HCT116 (cell line): ENCODE results near the gene MALSU1. TPM values are rescaled to one million over a fixed set of nuclear protein-coding genes. Genes with fewer than 3 reads are reported as not detected.

Source experiments
- ATAC-seq: fragments of 200-7000 bp; cut with Tn5 transposase; 2 replicates; pipeline ENCODE4 v1.9.1; 2020; ENCODE audit warnings: mild to moderate bottlenecking, moderate library complexity
- BruUV-seq: library from RNA; stranded (reverse); fragments of 400-500 nt; replicated peaks from 2 replicates; lab custom pipeline; 2021; lab: Mats Ljungman, UMichigan
- CTCF ChIA-PET: fragments of 300-600 bp; sonication (Branson Sonifier 250); formaldehyde crosslinking; loops from one replicate; lab custom pipeline; 2021; ENCODE audit warnings: antibody characterized with exemption; lab: Charles Lee
- POLR2A ChIA-PET: fragments of 300-600, 350-600 bp; sonication (Branson Sonifier 250); formaldehyde crosslinking; loops from one replicate; lab custom pipeline; 2021; ENCODE audit warnings: antibody characterized with exemption; lab: Charles Lee
- RAD21 ChIA-PET, 2 experiments: fragments of 300-600 bp; sonication (Branson Sonifier 250); formaldehyde crosslinking; loops; one replicate each; lab custom pipeline; 2023; ENCODE audit warnings: low total read pairs in 2 of 2; ENCODE audit not compliant: uncharacterized antibody in 2 of 2, unreplicated experiment in 2 of 2, low non-redundant PET in 1 of 2; lab: Charles Lee
- DNase-seq: peaks from one replicate; pipeline ENCODE4 v3.0.0-alpha.2; 2010; ENCODE audit warnings: low read depth, low spot score
- H2AFZ ChIP-seq: fragments of 200-600 bp; shearing (Covaris generic), sonication (generic); 2 replicates; pipeline ENCODE4 v1.6.1; 2017; ENCODE audit warnings: low read depth, mixed run types, mixed read lengths, antibody characterized with exemption, low read length; ENCODE audit not compliant: poor library complexity, severe bottlenecking
- H3K27ac ChIP-seq: 2 replicates; pipeline ENCODE4 v1.5.1; 2012; ENCODE audit warnings: low read depth, low read length
- H3K27me3 ChIP-seq: fragments of 200-600 bp; sonication (generic); 2 replicates; pipeline ENCODE4 v1.6.1; 2016; ENCODE audit warnings: mixed run types, low read length, mixed read lengths; ENCODE audit not compliant: insufficient read depth
- H3K36me3 ChIP-seq, 2 experiments: fragments of 200-500 bp in 1 of 2; fragments of 200-600 bp in 1 of 2; sonication (Bioruptor generic) in 1 of 2; sonication (generic) in 1 of 2; 2 replicates each; pipeline versions ENCODE4 v1.5.1 to v1.6.1; 2014 to 2016; ENCODE audit warnings: low read length in 2 of 2, inconsistent platforms in 1 of 2, mixed read lengths in 1 of 2, mixed run types in 1 of 2; ENCODE audit not compliant: insufficient read depth in 2 of 2, control insufficient read depth in 1 of 2
- H3K4me1 ChIP-seq, 2 experiments: fragments of 200-600 bp in 1 of 2; sonication (generic) in 1 of 2; 2 replicates each; pipeline versions ENCODE4 v1.5.1 to v1.6.1; 2012 to 2017; ENCODE audit warnings: low read length in 2 of 2, inconsistent platforms in 1 of 2, mild to moderate bottlenecking in 1 of 2, mixed read lengths in 1 of 2, mixed run types in 1 of 2, moderate library complexity in 1 of 2; ENCODE audit not compliant: insufficient read depth in 2 of 2, control insufficient read depth in 1 of 2
- H3K4me2 ChIP-seq: fragments of 200-600 bp; sonication (generic); 2 replicates; pipeline ENCODE4 v1.6.1; 2017; ENCODE audit warnings: mixed run types, low read length, mixed read lengths
- H3K4me3 ChIP-seq, 2 experiments: fragments of 200-600 bp in 1 of 2; sonication (generic) in 1 of 2; replicated peaks in 1 of 2; 2 replicates each; pipeline ENCODE4 v1.5.1; 2011 to 2016; ENCODE audit warnings: low read length in 2 of 2, control low read depth in 1 of 2, low read depth in 1 of 2, mild to moderate bottlenecking in 1 of 2, mixed read lengths in 1 of 2, mixed run types in 1 of 2
- H3K79me2 ChIP-seq: fragments of 200-600 bp; sonication (generic); 2 replicates; pipeline ENCODE4 v1.6.1; 2017; ENCODE audit warnings: mild to moderate bottlenecking, mixed run types, low read length, moderate library complexity, mixed read lengths; ENCODE audit not compliant: insufficient read depth
- H3K9ac ChIP-seq: fragments of 200-600 bp; sonication (generic); 2 replicates; pipeline ENCODE4 v1.6.1; 2016; ENCODE audit warnings: low read length, mixed read lengths
- H3K9me2 ChIP-seq: fragments of 200-600 bp; sonication (generic), shearing (Covaris generic); 2 replicates; pipeline ENCODE4 v1.6.1; 2017; ENCODE audit warnings: mixed run types, mild to moderate bottlenecking, moderate library complexity; ENCODE audit not compliant: insufficient read depth
- H3K9me3 ChIP-seq, 2 experiments: fragments of 200-500 bp in 1 of 2; fragments of 200-600 bp in 1 of 2; sonication (Bioruptor generic) in 1 of 2; sonication (generic) in 1 of 2; 2 replicates each; pipeline ENCODE4 v1.6.1; 2014 to 2017; ENCODE audit warnings: low read length in 2 of 2, mixed read lengths in 2 of 2, inconsistent platforms in 1 of 2, low read depth in 1 of 2, mild to moderate bottlenecking in 1 of 2, mixed run types in 1 of 2, moderate library complexity in 1 of 2; ENCODE audit not compliant: control insufficient read depth in 1 of 2, insufficient read depth in 1 of 2
- H4K20me1 ChIP-seq: fragments of 200-600 bp; sonication (generic), shearing (Covaris generic); 2 replicates; pipeline ENCODE4 v1.6.1; 2017; ENCODE audit warnings: mixed run types, mild to moderate bottlenecking, moderate library complexity; ENCODE audit not compliant: insufficient read depth
- CEBPB ChIP-seq: IDR thresholded peaks from 2 replicates; pipeline ENCODE4 v1.6.1; 2012; ENCODE audit warnings: low read depth
- CTCF ChIP-seq, 3 experiments: fragments of 200-600 bp in 1 of 3; sonication (generic) in 1 of 3; IDR thresholded peaks in 2 of 3; conservative IDR thresholded peaks in 1 of 3; 2 replicates each; pipeline ENCODE4 v1.5.1; 2012 to 2017; ENCODE audit warnings: low read depth in 2 of 3, low read length in 2 of 3, antibody characterized with exemption in 1 of 3, borderline replicate concordance in 1 of 3, control low read depth in 1 of 3, mild to moderate bottlenecking in 1 of 3, mixed read lengths in 1 of 3, mixed run types in 1 of 3, moderate library complexity in 1 of 3; ENCODE audit not compliant: insufficient read depth in 1 of 3
- ELF1 ChIP-seq: IDR thresholded peaks from 2 replicates; pipeline ENCODE4 v1.6.1; 2012; ENCODE audit warnings: low read depth, borderline replicate concordance
- EZH2 ChIP-seq: fragments of 200-600 bp; sonication (generic); IDR thresholded peaks from 2 replicates; pipeline ENCODE4 v1.6.1; 2017; ENCODE audit warnings: antibody characterized with exemption, mixed run types
- EZH2phosphoT487 ChIP-seq: fragments of 200-600 bp; IDR thresholded peaks from 2 replicates; pipeline ENCODE4 v1.6.1; 2018; ENCODE audit warnings: antibody characterized with exemption, borderline replicate concordance
- FOSL1 ChIP-seq: IDR thresholded peaks from 2 replicates; pipeline ENCODE4 v1.6.1; 2012; ENCODE audit warnings: low read depth
- JUND ChIP-seq: IDR thresholded peaks from 2 replicates; pipeline ENCODE4 v1.6.1; 2012
- MAX ChIP-seq: IDR thresholded peaks from 2 replicates; pipeline ENCODE4 v1.6.1; 2012
- POLR2A ChIP-seq: IDR thresholded peaks from 2 replicates; pipeline ENCODE4 v1.7.0; 2011; ENCODE audit warnings: borderline replicate concordance; ENCODE audit not compliant: insufficient read depth, insufficient read length; ENCODE audit errors: extremely low read depth
- POLR2AphosphoS5 ChIP-seq: IDR thresholded peaks from 2 replicates; pipeline ENCODE4 v1.6.1; 2011; ENCODE audit warnings: mild to moderate bottlenecking, low read depth, low read length, moderate library complexity
- RAD21 ChIP-seq: IDR thresholded peaks from 2 replicates; pipeline ENCODE4 v1.6.1; 2012; ENCODE audit warnings: low read depth, mild to moderate bottlenecking
- REST ChIP-seq: IDR thresholded peaks from 2 replicates; pipeline ENCODE4 v1.6.1; 2012; ENCODE audit warnings: low read depth
- SIN3A ChIP-seq: IDR thresholded peaks from 2 replicates; pipeline ENCODE4 v1.6.1; 2012; ENCODE audit warnings: low read depth
- SRF ChIP-seq: IDR thresholded peaks from 2 replicates; pipeline ENCODE4 v1.6.1; 2012; ENCODE audit warnings: low read depth
- ZBTB33 ChIP-seq: IDR thresholded peaks from 2 replicates; pipeline ENCODE4 v1.6.1; 2011; ENCODE audit warnings: mild to moderate bottlenecking, low read length, moderate library complexity; ENCODE audit not compliant: insufficient replicate concordance; ENCODE audit errors: extremely low read depth
- ZNF274 ChIP-seq: fragments of 200-500 bp; sonication (Bioruptor generic); IDR thresholded peaks from 2 replicates; pipeline ENCODE4 v1.6.1; 2014; ENCODE audit warnings: mild to moderate bottlenecking, low read depth, low read length, inconsistent platforms
- intact Hi-C: fragments of 100-400 bp; cut with micrococcal nuclease; formaldehyde crosslinking; loops from 2 replicates; pipeline ENCODE4 v1.10.0; 2022
- total RNA-seq: library from RNA; stranded (reverse); gene quantifications from one replicate; pipeline ENCODE4 v1.2.1, GENCODE V29; 2021; ENCODE audit not compliant: unreplicated experiment

Gene MALSU1
- total RNA-seq, 1 experiment from 2014 or later = 105 TPM

- no peak for TF ChIP-seq ZBTB33
- TF ChIP-seq SRF = no peak
These were observed 57.6 kb downstream of the MALSU1 start (continued) for GRCh38 chr7:23356726-23357125.

- DNase-seq (peak; percentile 43), ATAC-seq (peak; percentile 76)
- no peaks in the 10 kb centered on the region for H3K9me2 ChIP-seq
- H3K9ac ChIP-seq = no peak overlapping the region; the same call in 1 of the 2 replicates
- peak overlapping the region; percentile 64 for H3K27ac ChIP-seq
- no peak overlapping the region for H3K4me3 ChIP-seq
- H3K79me2 ChIP-seq = peaks cover 41% of the 10 kb centered on the region
- H3K9me3 ChIP-seq = no peaks in the 10 kb centered on the region
- H3K4me2 ChIP-seq = peak overlapping the region; percentile 49
- ChIA-PET POLR2A (interaction anchor here (1.0 kb wide), 2 partner anchors 8 to 10 kb away, joined by 4 read pairs; no protein-coding TSS in a partner anchor), RAD21 (interaction anchor here in 1 of 2 experiments (1.1 kb wide), 1 partner anchor 116 kb away, joined by 3 read pairs; no protein-coding TSS in a partner anchor), CTCF (interaction anchor here (0.6 to 1.9 kb wide), 15 partner anchors 8 to 189 kb away, joined by 3 to 13 read pairs (median 4); no protein-coding TSS in a partner anchor)
- intact Hi-C loops = loop anchor here (2.0 to 5.0 kb wide), 3 partner anchors 85 to 190 kb away; no protein-coding TSS in a partner anchor
- no peaks in the 10 kb centered on the region for H4K20me1 ChIP-seq
- no TSS peak for BruUV-seq
- peaks cover 68 to 72% of the 10 kb centered on the region in 2 experiments for H3K4me1 ChIP-seq
- no peaks in the 10 kb centered on the region for H3K27me3 ChIP-seq
- H3K36me3 ChIP-seq = no peaks in the 10 kb centered on the region
- H2AFZ ChIP-seq = no peak overlapping the region
- no peak for TF ChIP-seq MAX
- TF ChIP-seq POLR2A = no peak
- TF ChIP-seq SRF = no peak
- TF ChIP-seq JUND = no peak
- TF ChIP-seq EZH2phosphoT487 = no peak
- no peak for TF ChIP-seq FOSL1
- TF ChIP-seq RAD21 = peak; percentile 78
- peak in 2 of 3 experiments; percentile 58 to 61; a peak in 3 of 6 replicates for TF ChIP-seq CTCF (IDR thresholded peaks at IDR 0.05 in 2 of 3, conservative IDR thresholded peaks at IDR 0.05 in 1 of 3; ENCODE audit: borderline replicate concordance in 1 of 3, insufficient read depth in 1 of 3, low read depth in 2 of 3, low read length in 2 of 3)
- no peak for TF ChIP-seq ELF1
- no peak for TF ChIP-seq POLR2AphosphoS5
- TF ChIP-seq ZNF274 = no peak
- no peak for TF ChIP-seq EZH2
- no peak for TF ChIP-seq SIN3A
- peak; percentile 15; the same call in 1 of the 2 replicates for TF ChIP-seq CEBPB
- TF ChIP-seq REST = no peak
These were observed 58.3 kb downstream of the MALSU1 start for GRCh38 chr7:23357190-23358093.
